Skeletal muscle satellite cell (primary cell): ENCODE data around the gene ADCY2.
"Not testable (repeated sequence)": the region's sequence is repeated elsewhere in the genome, so short reads cannot be mapped to it uniquely, and the experiment has no call there.

Experiments used
- H3K27me3 ChIP-seq: 2 replicates; pipeline ENCODE4 v1.7.0; 2013; ENCODE audit warnings: low read length; ENCODE audit not compliant: control insufficient read depth, insufficient read depth
- H3K36me3 ChIP-seq: 2 replicates; pipeline ENCODE4 v1.7.0; 2013; ENCODE audit warnings: mild to moderate bottlenecking, control low read depth, low read length; ENCODE audit not compliant: insufficient read depth
- H3K4me1 ChIP-seq: 2 replicates; pipeline ENCODE4 v1.7.0; 2013; ENCODE audit warnings: low read length; ENCODE audit not compliant: control insufficient read depth, insufficient read depth
- H3K4me2 ChIP-seq: 2 replicates; pipeline ENCODE4 v1.7.0; 2013; ENCODE audit warnings: mild to moderate bottlenecking, low read length
- H3K4me3 ChIP-seq: 2 replicates; pipeline ENCODE4 v1.7.0; 2013; ENCODE audit warnings: low read length
- H3K9ac ChIP-seq: 2 replicates; pipeline ENCODE4 v1.7.0; 2013; ENCODE audit warnings: mild to moderate bottlenecking, low read depth, low read length, moderate library complexity
- H3K9me3 ChIP-seq: replicated peaks from 2 replicates; pipeline ENCODE4 v1.7.0; 2013; ENCODE audit warnings: mild to moderate bottlenecking, control low read depth, low read length

Gene ADCY2

GRCh38 chr5:7422316-7423106 is 26.6 kb downstream of the ADCY2 start:
- no peak overlapping the region for H3K4me2 ChIP-seq
- no peaks in the 10 kb centered on the region for H3K27me3 ChIP-seq
- no peak overlapping the region for H3K9ac ChIP-seq
- no peak overlapping the region for H3K4me3 ChIP-seq
- no peaks in the 10 kb centered on the region for H3K9me3 ChIP-seq
- H3K36me3 ChIP-seq: no peaks in the 10 kb centered on the region
- no peaks in the 10 kb centered on the region for H3K4me1 ChIP-seq

DNA sequence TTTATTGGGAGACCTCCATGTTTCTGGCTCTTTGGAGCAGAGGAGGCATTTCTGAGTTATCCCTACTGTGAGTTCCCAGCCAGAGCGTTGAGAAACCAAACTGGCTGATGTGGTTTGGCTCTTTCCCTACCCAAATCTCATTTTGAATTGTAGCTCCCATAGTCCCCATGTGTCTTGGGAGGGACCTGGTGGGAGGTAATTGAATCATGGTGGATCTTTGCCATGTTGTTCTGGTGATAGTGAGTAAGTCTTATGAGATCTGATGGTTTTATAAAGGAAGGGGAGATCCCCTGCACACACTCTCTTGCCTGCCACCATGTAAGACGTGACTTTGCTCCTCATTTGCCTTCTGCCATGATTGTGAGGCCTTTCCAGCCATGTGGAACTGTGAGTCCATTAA is 27.3 kb downstream of the ADCY2 start:
- H3K4me2 ChIP-seq, H3K27me3 ChIP-seq, H3K4me1 ChIP-seq, H3K36me3 ChIP-seq, H3K4me3 ChIP-seq, H3K9me3 ChIP-seq, H3K9ac ChIP-seq: not testable (repeated sequence)

DNA sequence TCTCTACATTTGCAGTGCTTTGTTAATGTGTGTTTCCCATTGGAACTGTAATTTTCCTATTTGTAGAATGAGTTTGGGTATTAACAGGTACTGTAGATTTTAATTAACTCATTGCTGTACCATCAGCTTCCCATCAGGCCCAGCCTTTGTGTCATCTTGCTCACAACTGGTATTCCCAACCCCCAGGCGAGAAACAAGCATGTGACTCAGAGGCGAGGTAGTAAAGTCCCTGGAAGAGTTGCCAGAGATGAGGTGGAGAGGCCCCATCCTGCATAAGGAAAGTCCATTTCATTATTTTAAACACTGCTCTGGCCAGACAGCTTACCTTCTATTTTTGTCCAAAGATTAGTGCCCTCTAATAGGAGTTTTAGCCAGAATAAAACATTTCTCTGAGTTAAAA is 29.9 kb downstream of the ADCY2 start:
- H3K9ac ChIP-seq: no peak overlapping the region
- H3K27me3 ChIP-seq: no peaks in the 10 kb centered on the region
- H3K4me1 ChIP-seq: no peaks in the 10 kb centered on the region
- H3K4me2 ChIP-seq: no peak overlapping the region
- no peak overlapping the region for H3K4me3 ChIP-seq
- no peaks in the 10 kb centered on the region for H3K36me3 ChIP-seq
- H3K9me3 ChIP-seq: no peaks in the 10 kb centered on the region

GRCh38 chr5:7426284-7426683 is 30.3 kb downstream of the ADCY2 start:
- H3K4me3 ChIP-seq: no peak overlapping the region
- H3K36me3 ChIP-seq: no peaks in the 10 kb centered on the region
- H3K27me3 ChIP-seq: no peaks in the 10 kb centered on the region
- H3K9me3 ChIP-seq: no peaks in the 10 kb centered on the region
- no peak overlapping the region for H3K9ac ChIP-seq
- no peaks in the 10 kb centered on the region for H3K4me1 ChIP-seq
- no peak overlapping the region for H3K4me2 ChIP-seq

DNA sequence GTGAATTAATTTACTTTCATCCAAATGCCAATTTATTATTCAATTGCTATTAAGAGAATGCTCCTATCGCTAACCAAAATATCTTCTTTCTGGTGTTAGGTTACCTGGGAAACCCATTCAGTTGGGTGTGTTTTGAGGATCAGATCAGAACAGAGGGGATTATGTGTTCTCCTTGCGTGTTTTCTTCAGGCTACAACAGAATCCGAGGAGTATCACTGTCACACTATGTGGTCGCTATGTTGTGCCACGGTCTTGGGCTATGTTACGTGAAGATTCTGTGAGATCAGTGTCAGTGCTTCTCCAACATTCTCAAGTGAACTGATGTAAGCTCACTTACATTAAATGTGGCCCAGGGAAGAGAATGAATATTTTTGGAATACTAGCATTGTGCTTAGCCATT is 39.0 kb downstream of the ADCY2 start:
- Histone ChIP-seq H3K9me3 (peaks cover 4% of the 10 kb centered on the region), H3K36me3 (no peaks in the 10 kb centered on the region), H3K4me2 (no peak overlapping the region), H3K9ac (no peak overlapping the region), H3K27me3 (no peaks in the 10 kb centered on the region), H3K4me1 (no peaks in the 10 kb centered on the region), H3K4me3 (no peak overlapping the region)

- Histone ChIP-seq H3K4me3 (no peak overlapping the region), H3K4me2 (no peak overlapping the region), H3K4me1 (no peaks in the 10 kb centered on the region), H3K36me3 (no peaks in the 10 kb centered on the region), H3K27me3 (no peaks in the 10 kb centered on the region), H3K9ac (no peak overlapping the region), H3K9me3 (peaks cover 4% of the 10 kb centered on the region)
Observed at GRCh38 chr5:7435503-7435902, 39.6 kb downstream of the ADCY2 start.

GRCh38 chr5:7436521-7436920 is 40.6 kb downstream of the ADCY2 start:
- Histone ChIP-seq H3K9ac (no peak overlapping the region), H3K4me2 (no peak overlapping the region), H3K9me3 (peaks cover 4% of the 10 kb centered on the region), H3K4me3 (no peak overlapping the region), H3K27me3 (no peaks in the 10 kb centered on the region), H3K36me3 (no peaks in the 10 kb centered on the region), H3K4me1 (no peaks in the 10 kb centered on the region)

GRCh38 chr5:7437836-7438235 is 41.9 kb downstream of the ADCY2 start:
- H3K36me3 ChIP-seq: no peaks in the 10 kb centered on the region
- H3K27me3 ChIP-seq: no peaks in the 10 kb centered on the region
- H3K9ac ChIP-seq: no peak overlapping the region
- H3K4me1 ChIP-seq: no peaks in the 10 kb centered on the region
- H3K9me3 ChIP-seq: peaks cover 4% of the 10 kb centered on the region
- H3K4me2 ChIP-seq: no peak overlapping the region
- no peak overlapping the region for H3K4me3 ChIP-seq

- no peaks in the 10 kb centered on the region for H3K9me3 ChIP-seq
- no peak overlapping the region for H3K4me2 ChIP-seq
- H3K27me3 ChIP-seq: no peaks in the 10 kb centered on the region
- H3K9ac ChIP-seq: no peak overlapping the region
- H3K36me3 ChIP-seq: no peaks in the 10 kb centered on the region
- no peaks in the 10 kb centered on the region for H3K4me1 ChIP-seq
- H3K4me3 ChIP-seq: no peak overlapping the region
Observed at GRCh38 chr5:7445068-7445467, 49.1 kb downstream of the ADCY2 start.

DNA sequence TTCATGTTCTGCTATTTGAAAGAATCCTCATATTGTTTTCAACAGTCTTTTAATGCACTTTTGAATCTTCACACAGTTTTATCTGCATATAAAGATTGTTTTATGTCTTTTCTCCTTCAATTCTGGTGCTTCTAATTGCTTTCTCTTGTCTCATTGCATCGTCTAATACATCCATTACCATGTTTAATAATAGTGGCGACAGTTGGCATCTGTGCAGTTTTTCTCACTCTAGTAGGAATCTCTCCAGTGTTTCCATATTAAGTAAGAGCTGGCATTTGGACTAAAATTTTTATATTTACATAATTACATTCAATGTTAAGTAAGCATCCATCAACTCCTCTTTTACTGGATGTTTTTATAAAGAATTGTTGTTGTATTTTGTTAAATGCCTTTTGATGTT is 49.9 kb downstream of the ADCY2 start:
- H3K9ac ChIP-seq: no peak overlapping the region
- H3K9me3 ChIP-seq: no peaks in the 10 kb centered on the region
- H3K27me3 ChIP-seq: no peaks in the 10 kb centered on the region
- no peaks in the 10 kb centered on the region for H3K4me1 ChIP-seq
- no peak overlapping the region for H3K4me2 ChIP-seq
- no peaks in the 10 kb centered on the region for H3K36me3 ChIP-seq
- H3K4me3 ChIP-seq: no peak overlapping the region

GRCh38 chr5:7446913-7447312 is 51.0 kb downstream of the ADCY2 start:
- Histone ChIP-seq H3K4me3 (no peak overlapping the region), H3K4me2 (no peak overlapping the region), H3K27me3 (no peaks in the 10 kb centered on the region), H3K4me1 (no peaks in the 10 kb centered on the region), H3K9ac (no peak overlapping the region), H3K36me3 (no peaks in the 10 kb centered on the region), H3K9me3 (no peaks in the 10 kb centered on the region)

DNA sequence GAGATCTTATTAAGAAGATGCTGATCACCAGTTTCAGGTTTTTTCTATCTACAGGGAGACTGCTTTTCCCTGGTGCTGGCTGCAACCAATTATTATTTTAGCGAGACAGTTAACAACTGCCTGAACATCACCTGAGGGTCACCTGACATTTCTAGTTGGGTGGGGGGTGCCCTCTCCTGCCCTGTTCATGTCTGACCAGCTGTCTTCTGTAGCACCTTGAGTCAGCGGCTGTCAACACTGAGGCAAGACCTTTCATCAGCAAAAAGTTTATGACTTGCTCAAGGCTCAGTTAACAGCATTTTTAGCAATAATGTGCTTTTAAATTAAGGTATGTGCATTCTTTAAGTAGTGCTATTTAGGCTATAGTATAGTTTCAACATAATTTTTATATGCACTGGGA is 58.0 kb downstream of the ADCY2 start:
- H3K36me3 ChIP-seq: no peaks in the 10 kb centered on the region
- no peaks in the 10 kb centered on the region for H3K27me3 ChIP-seq
- no peaks in the 10 kb centered on the region for H3K9me3 ChIP-seq
- H3K4me3 ChIP-seq: no peak overlapping the region
- no peak overlapping the region for H3K4me2 ChIP-seq
- no peaks in the 10 kb centered on the region for H3K4me1 ChIP-seq
- H3K9ac ChIP-seq: no peak overlapping the region
